Epithelial cell of esophagus (primary cell): ENCODE data around the gene ZC2HC1C.

Experiments
- DNase-seq: peaks from one replicate; pipeline ENCODE4 v3.0.0; 2010; ENCODE audit warnings: low read depth
- H3K4me3 ChIP-seq: 2 replicates; pipeline ENCODE4 v1.5.1; 2011; ENCODE audit warnings: mild to moderate bottlenecking, low read length, control low read depth
- TF ChIP-seq, protein P1 (sequence below): IDR thresholded peaks from 2 replicates; pipeline ENCODE4 v1.5.1; 2011; ENCODE audit warnings: low read depth, mild to moderate bottlenecking, low read length, control low read depth, inconsistent platforms; ENCODE audit not compliant: insufficient read depth; ENCODE audit errors: missing control alignments

Gene ZC2HC1C

GRCh38 chr14:75098212-75098611 is 28.8 kb downstream of the ZC2HC1C start:
- DNase-seq: no peak
- TF ChIP-seq, protein P1, sequence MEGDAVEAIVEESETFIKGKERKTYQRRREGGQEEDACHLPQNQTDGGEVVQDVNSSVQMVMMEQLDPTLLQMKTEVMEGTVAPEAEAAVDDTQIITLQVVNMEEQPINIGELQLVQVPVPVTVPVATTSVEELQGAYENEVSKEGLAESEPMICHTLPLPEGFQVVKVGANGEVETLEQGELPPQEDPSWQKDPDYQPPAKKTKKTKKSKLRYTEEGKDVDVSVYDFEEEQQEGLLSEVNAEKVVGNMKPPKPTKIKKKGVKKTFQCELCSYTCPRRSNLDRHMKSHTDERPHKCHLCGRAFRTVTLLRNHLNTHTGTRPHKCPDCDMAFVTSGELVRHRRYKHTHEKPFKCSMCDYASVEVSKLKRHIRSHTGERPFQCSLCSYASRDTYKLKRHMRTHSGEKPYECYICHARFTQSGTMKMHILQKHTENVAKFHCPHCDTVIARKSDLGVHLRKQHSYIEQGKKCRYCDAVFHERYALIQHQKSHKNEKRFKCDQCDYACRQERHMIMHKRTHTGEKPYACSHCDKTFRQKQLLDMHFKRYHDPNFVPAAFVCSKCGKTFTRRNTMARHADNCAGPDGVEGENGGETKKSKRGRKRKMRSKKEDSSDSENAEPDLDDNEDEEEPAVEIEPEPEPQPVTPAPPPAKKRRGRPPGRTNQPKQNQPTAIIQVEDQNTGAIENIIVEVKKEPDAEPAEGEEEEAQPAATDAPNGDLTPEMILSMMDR: no peak
- no peak overlapping the region for H3K4me3 ChIP-seq

DNA sequence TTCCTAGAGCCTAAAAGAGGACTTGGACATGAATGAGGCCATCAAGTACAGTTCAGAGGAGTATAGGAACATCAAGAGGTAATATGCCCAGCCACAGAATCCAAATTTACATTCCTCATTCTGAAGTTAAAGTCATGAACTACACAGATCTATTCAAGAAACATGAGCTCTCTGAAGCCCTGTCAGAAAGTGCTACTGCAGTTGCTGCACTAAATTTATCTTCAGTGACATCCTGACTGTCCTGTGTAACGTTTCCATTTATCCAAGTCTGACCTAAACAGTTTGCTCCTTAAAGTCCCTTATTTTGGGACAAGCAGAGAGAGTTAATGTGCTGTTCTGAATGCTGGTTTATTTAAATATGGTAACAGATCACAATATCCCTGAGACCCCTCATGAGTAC is 29.2 kb downstream of the ZC2HC1C start:
- TF ChIP-seq, protein P1: no peak
- DNase-seq: no peak
- H3K4me3 ChIP-seq: no peak overlapping the region

DNA sequence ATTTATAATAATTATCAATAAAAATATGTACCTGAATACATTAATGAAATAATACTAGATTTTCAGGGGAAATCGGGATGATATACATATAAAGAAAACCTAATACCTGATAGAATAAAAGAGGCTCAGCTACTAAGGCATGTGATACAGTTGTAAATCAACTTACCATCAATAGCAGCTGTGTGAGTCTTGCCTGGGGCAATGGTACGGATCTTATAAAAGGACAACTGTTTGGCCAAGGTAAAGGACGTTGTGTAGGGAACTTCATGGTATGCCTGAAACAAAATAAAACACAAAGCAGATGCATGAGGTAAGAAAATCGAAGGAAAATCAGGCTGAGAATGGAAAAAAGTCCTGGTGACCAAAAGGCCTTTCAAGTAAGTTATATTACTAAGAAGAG is 32.0 kb downstream of the ZC2HC1C start:
- TF ChIP-seq, protein P1: no peak
- no peak overlapping the region for H3K4me3 ChIP-seq
- no peak for DNase-seq

- TF ChIP-seq, protein P1: no peak
- no peak for DNase-seq
Measured at GRCh38 chr14:75107186-75107585, 37.7 kb downstream of the ZC2HC1C start.

DNA sequence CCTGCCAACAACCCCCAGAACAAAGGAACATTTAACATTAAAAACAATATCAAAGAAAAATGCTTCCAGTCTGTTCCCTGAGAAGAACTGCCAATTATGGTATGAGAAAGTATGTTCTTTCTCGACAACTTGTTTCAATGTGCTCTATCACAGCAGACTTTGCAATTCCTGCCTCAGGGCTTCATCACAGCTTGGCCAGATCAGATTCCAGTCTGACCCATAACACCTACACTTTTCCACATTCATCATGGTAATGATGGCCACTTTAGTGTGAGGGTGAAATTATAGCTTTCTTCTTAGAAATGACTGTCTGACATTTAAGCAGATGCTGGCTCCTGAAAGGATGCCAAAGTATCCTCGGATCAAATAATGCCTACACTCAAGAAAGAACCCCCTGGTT is 40.4 kb downstream of the ZC2HC1C start:
- TF ChIP-seq, protein P1: no peak
- no peak overlapping the region for H3K4me3 ChIP-seq
- no peak for DNase-seq

More at GRCh38 chr14:75107186-75107585, 37.7 kb downstream of the ZC2HC1C start:
- H3K4me3 ChIP-seq: no peak overlapping the region

DNA sequence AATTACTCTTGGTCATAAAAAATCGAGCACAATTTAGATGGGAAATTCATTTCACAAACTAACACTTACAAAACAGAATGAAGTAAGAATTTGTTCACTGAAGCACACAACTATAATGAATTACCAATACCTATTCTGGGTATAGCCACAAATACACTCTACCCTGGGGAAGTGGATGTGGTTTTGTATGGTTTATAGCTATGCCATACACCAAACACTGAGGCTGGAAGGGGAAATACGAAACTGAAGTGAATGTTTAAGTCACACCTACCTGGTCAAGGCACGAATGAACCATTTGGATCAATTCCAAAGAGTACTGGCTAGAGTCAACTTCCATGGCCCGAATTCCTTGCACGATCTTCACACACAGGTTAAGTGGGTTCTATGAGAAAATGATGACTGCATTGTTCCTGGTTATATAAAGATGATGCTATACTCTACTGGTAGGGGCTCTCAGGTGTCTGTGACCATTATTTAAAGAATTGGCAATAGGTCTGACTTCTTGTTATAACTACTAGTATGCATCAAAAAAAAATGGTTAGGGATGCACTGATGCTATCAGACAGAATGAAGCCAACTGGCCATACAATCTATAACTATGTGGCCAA is 44.6 kb downstream of the ZC2HC1C start:
- no peak overlapping the region for H3K4me3 ChIP-seq
- TF ChIP-seq, protein P1: no peak
- DNase-seq: no peak

GRCh38 chr14:75119056-75119455 is 49.6 kb downstream of the ZC2HC1C start:
- DNase-seq: peak; percentile 29
- TF ChIP-seq, protein P1: no peak
- H3K4me3 ChIP-seq: no peak overlapping the region
